ENCODE results near the gene KRT3.
A peak's percentile ranks its signal among the peaks of the same experiment; 100 is the strongest.

Gene KRT3

GRCh38 chr12:52837781-52838608 lies 42.1 kb upstream of the KRT3 start:
- TF ChIP-seq REST (IDR thresholded peaks at IDR 0.05; ENCODE audit: low read depth) (peak; percentile 63), YY1 (IDR thresholded peaks at IDR 0.05; ENCODE audit: low read depth) (no peak), EGR1 (IDR thresholded peaks at IDR 0.05) (no peak), EP300 (IDR thresholded peaks at IDR 0.05; ENCODE audit: borderline replicate concordance) (no peak), TEAD4 (IDR thresholded peaks at IDR 0.05) (no peak), TAF1 (IDR thresholded peaks at IDR 0.05; ENCODE audit: low read depth) (no peak), FOXM1 (IDR thresholded peaks at IDR 0.05; ENCODE audit: borderline replicate concordance, low read depth) (no peak)

- TF ChIP-seq TAF1 (IDR thresholded peaks at IDR 0.05; ENCODE audit: low read depth), result no peak
- TF ChIP-seq ZBTB7A (IDR thresholded peaks at IDR 0.05; ENCODE audit: low read depth), result no peak
- TF ChIP-seq CEBPB (IDR thresholded peaks at IDR 0.05), result no peak
- TF ChIP-seq TEAD4 (IDR thresholded peaks at IDR 0.05), result no peak
- TF ChIP-seq TCF12 (IDR thresholded peaks at IDR 0.05; ENCODE audit: low read depth), result no peak
- TF ChIP-seq EP300 (IDR thresholded peaks at IDR 0.05; ENCODE audit: borderline replicate concordance), result no peak
- no peak for TF ChIP-seq NFIC (IDR thresholded peaks at IDR 0.05)
- no peak for TF ChIP-seq EGR1 (IDR thresholded peaks at IDR 0.05)
- no peak for TF ChIP-seq REST (IDR thresholded peaks at IDR 0.05; ENCODE audit: low read depth)
- TF ChIP-seq RAD21 (IDR thresholded peaks at IDR 0.05; ENCODE audit: low read depth), result no peak
- no peak for TF ChIP-seq USF1 (IDR thresholded peaks at IDR 0.05)
- TF ChIP-seq FOXM1 (IDR thresholded peaks at IDR 0.05; ENCODE audit: borderline replicate concordance, low read depth), result no peak
- no peak for TF ChIP-seq MAX (IDR thresholded peaks at IDR 0.05)
- no peak for TF ChIP-seq YY1 (IDR thresholded peaks at IDR 0.05; ENCODE audit: low read depth)
- no peak for TF ChIP-seq CREB1 (IDR thresholded peaks at IDR 0.05; ENCODE audit: low read depth)
Measured at GRCh38 chr12:52837413-52837741, 41.5 kb upstream of the KRT3 start.

- TF ChIP-seq USF1 (IDR thresholded peaks at IDR 0.05), result no peak
- no peak for TF ChIP-seq CREB1 (IDR thresholded peaks at IDR 0.05; ENCODE audit: low read depth)
Measured at GRCh38 chr12:52836491-52837412, 40.8 kb upstream of the KRT3 start.

GRCh38 chr12:52836042-52836466 lies 40.1 kb upstream of the KRT3 start:
- TF ChIP-seq RAD21 (IDR thresholded peaks at IDR 0.05; ENCODE audit: low read depth) (no peak), NFIC (IDR thresholded peaks at IDR 0.05) (no peak), REST (IDR thresholded peaks at IDR 0.05; ENCODE audit: low read depth) (no peak), EGR1 (IDR thresholded peaks at IDR 0.05) (no peak), FOXM1 (IDR thresholded peaks at IDR 0.05; ENCODE audit: borderline replicate concordance, low read depth) (no peak), MAX (IDR thresholded peaks at IDR 0.05) (no peak), EP300 (IDR thresholded peaks at IDR 0.05; ENCODE audit: borderline replicate concordance) (no peak), TEAD4 (IDR thresholded peaks at IDR 0.05) (no peak), CREB1 (IDR thresholded peaks at IDR 0.05; ENCODE audit: low read depth) (no peak), TAF1 (IDR thresholded peaks at IDR 0.05; ENCODE audit: low read depth) (no peak)

Data from Ishikawa (cell line).